ENCODE measurements around the gene FPR2.
"Not testable (repeated sequence)": the region's sequence is repeated elsewhere in the genome, so short reads cannot be mapped to it uniquely, and the experiment has no call there.

Gene FPR2

GRCh38 chr19:51784109-51784785, 23.3 kb downstream of the FPR2 start:
- DNase-seq: peak in 1 of 3 donors; percentile 38

GRCh38 chr19:51784922-51785690, 24.1 kb downstream of the FPR2 start:
- DNase-seq: peak; percentile 94 to 98 (median 98)

- DNase-seq: peak; percentile 84 to 92 (median 90)
Measured at GRCh38 chr19:51786646-51787494, 25.9 kb downstream of the FPR2 start.

- no peak for DNase-seq
Measured at GRCh38 chr19:51788029-51788428, 27.0 kb downstream of the FPR2 start.

GRCh38 chr19:51789061-51789795, 28.2 kb downstream of the FPR2 start:
- peak; percentile 73 to 92 (median 88) for DNase-seq

GRCh38 chr19:51792932-51793331, 32.0 kb downstream of the FPR2 start:
- no peak for DNase-seq

GRCh38 chr19:51793994-51794393, 33.0 kb downstream of the FPR2 start:
- DNase-seq: no peak

- peak in 2 of 3 donors; percentile 70 to 72 for DNase-seq
Measured at GRCh38 chr19:51794885-51795490, 34.0 kb downstream of the FPR2 start, which contains the start of gene FPR3. Gene FPR3 (plus strand): TSS chr19:51795157. CDS start chr19:51823749, 28,592 bp downstream.

GRCh38 chr19:51796195-51796679, 35.3 kb downstream of the FPR2 start:
- peak; percentile 83 to 88 (median 85) for DNase-seq

GRCh38 chr19:51797480-51797879, 36.5 kb downstream of the FPR2 start:
- no peak for DNase-seq

- DNase-seq: no peak
Measured at GRCh38 chr19:51798062-51798461, 37.1 kb downstream of the FPR2 start.

GRCh38 chr19:51799034-51799773, 38.2 kb downstream of the FPR2 start:
- DNase-seq: peak; percentile 93 to 99 (median 97)

GRCh38 chr19:51799774-51800472, 38.9 kb downstream of the FPR2 start:
- no peak for DNase-seq

- DNase-seq: no peak
Measured at GRCh38 chr19:51800473-51801244, 39.7 kb downstream of the FPR2 start.

- DNase-seq: no peak
Measured at GRCh38 chr19:51802775-51803174, 41.8 kb downstream of the FPR2 start.

- DNase-seq: peak in 2 of 3 donors; percentile 53 to 56
Measured at GRCh38 chr19:51803519-51803918, 42.5 kb downstream of the FPR2 start.

- DNase-seq: peak; percentile 71 to 85 (median 84)
Measured at GRCh38 chr19:51803967-51804366, 43.0 kb downstream of the FPR2 start.

GRCh38 chr19:51804789-51805188, 43.8 kb downstream of the FPR2 start:
- DNase-seq: not testable (repeated sequence)

- DNase-seq: peak in 2 of 3 donors; percentile 59 to 62
Measured at GRCh38 chr19:51805396-51805795, 44.4 kb downstream of the FPR2 start.
